SW480 (cell line): ENCODE data around the gene OTOP3.
A peak's percentile ranks its signal among the peaks of the same experiment; 100 is the strongest.

ENCODE experiments used
- DNase-seq: peaks from one replicate; pipeline ENCODE4 v3.0.0-alpha.2; 2016; ENCODE audit warnings: low spot score

Gene OTOP3

GRCh38 chr17:74939534-74939933 lies 3.8 kb downstream of the OTOP3 start:
- no peak for DNase-seq

GRCh38 chr17:74941128-74941725 lies 5.5 kb downstream of the OTOP3 start:
- no peak for DNase-seq

- DNase-seq, result peak; percentile 88
Observed at GRCh38 chr17:74943808-74944522, 8.3 kb downstream of the OTOP3 start.

- DNase-seq, result no peak
Observed at GRCh38 chr17:74945543-74945942, 9.8 kb downstream of the OTOP3 start.

- no peak for DNase-seq
Observed at GRCh38 chr17:74946641-74947040, 10.9 kb downstream of the OTOP3 start.

GRCh38 chr17:74947041-74947754 lies 11.5 kb downstream of the OTOP3 start:
- no peak for DNase-seq

- DNase-seq, result no peak
Observed at GRCh38 chr17:74949455-74950115, 13.9 kb downstream of the OTOP3 start.

GRCh38 chr17:74950207-74950606 lies 14.5 kb downstream of the OTOP3 start:
- peak; percentile 60 for DNase-seq

GRCh38 chr17:74951065-74951464 lies 15.4 kb downstream of the OTOP3 start:
- DNase-seq, result no peak

- no peak for DNase-seq
Observed at GRCh38 chr17:74951680-74952421, 16.2 kb downstream of the OTOP3 start.

GRCh38 chr17:74952431-74953133 lies 16.9 kb downstream of the OTOP3 start:
- DNase-seq, result no peak

GRCh38 chr17:74953134-74953687 lies 17.5 kb downstream of the OTOP3 start:
- DNase-seq, result no peak

GRCh38 chr17:74954115-74954514 lies 18.4 kb downstream of the OTOP3 start:
- DNase-seq, result no peak

- no peak for DNase-seq
Observed at GRCh38 chr17:74954665-74955421, 19.1 kb downstream of the OTOP3 start.

GRCh38 chr17:74956093-74956492 lies 20.4 kb downstream of the OTOP3 start:
- DNase-seq, result no peak

GRCh38 chr17:74957935-74958740 lies 22.4 kb downstream of the OTOP3 start:
- peak; percentile 38 for DNase-seq

- DNase-seq, result peak; percentile 72
Observed at GRCh38 chr17:74959826-74960515, 24.3 kb downstream of the OTOP3 start.

- DNase-seq, result peak; percentile 93
Observed at GRCh38 chr17:74960570-74961342, 25.1 kb downstream of the OTOP3 start.
